HL-60 (cell line): ENCODE measurements around the gene COPG1.

Experiments
- SPI1 ChIP-seq: IDR thresholded peaks from 2 replicates; pipeline ENCODE4 v1.6.1; 2012; ENCODE audit warnings: low read depth, mild to moderate bottlenecking, borderline replicate concordance
- TF ChIP-seq, protein P1 (sequence below): IDR thresholded peaks from one replicate; pipeline ENCODE4 v1.5.1; 2011; ENCODE audit warnings: low read length, control low read depth, inconsistent platforms; ENCODE audit not compliant: insufficient read depth

DNA sequence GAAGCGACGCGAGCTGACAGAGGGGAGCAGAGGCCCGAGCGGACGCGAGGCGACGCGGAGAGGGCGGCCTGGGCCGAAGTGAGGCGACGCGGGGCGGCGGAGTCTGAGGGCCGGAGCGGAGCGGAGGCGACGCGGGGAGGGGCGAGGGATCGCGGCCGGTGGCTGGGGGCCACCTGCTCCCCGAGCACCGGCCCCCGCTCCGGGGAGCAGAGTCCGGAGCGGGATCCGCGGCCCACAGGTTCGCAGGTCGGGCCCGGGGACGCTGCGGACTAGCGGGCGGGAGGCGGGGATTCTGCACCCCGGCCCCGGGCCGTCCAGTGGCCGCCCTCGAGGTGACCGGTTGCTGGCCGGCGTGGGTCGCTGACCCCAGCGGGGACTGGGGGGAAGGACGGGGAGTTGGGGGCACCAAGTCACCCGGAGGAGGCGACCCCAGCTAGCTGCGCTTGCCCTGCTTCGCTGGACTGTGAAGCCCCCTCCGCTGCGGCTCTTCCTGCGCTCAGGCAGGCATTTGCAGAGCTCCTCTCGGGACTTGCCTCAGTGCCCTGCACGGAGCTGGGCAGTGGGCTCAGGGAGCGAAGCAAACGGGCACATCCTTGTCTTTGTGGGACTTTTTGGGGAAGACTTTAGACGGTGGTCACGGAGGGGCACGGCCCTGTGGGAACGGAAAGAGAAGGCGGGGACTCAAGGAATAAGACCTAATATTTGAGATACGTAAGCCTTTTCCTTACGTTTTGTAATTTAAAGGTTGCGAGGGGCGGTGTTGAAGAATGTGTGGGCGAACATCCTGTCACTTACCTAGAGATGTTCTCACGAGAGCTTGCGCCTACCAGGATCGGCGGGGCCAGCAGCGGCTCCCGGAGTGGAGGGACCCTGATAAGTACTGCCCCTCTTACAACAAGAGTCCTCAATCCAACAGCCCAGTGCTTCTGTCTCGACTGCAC, 29.8 kb downstream of the COPG1 start:
- TF ChIP-seq, protein P1, sequence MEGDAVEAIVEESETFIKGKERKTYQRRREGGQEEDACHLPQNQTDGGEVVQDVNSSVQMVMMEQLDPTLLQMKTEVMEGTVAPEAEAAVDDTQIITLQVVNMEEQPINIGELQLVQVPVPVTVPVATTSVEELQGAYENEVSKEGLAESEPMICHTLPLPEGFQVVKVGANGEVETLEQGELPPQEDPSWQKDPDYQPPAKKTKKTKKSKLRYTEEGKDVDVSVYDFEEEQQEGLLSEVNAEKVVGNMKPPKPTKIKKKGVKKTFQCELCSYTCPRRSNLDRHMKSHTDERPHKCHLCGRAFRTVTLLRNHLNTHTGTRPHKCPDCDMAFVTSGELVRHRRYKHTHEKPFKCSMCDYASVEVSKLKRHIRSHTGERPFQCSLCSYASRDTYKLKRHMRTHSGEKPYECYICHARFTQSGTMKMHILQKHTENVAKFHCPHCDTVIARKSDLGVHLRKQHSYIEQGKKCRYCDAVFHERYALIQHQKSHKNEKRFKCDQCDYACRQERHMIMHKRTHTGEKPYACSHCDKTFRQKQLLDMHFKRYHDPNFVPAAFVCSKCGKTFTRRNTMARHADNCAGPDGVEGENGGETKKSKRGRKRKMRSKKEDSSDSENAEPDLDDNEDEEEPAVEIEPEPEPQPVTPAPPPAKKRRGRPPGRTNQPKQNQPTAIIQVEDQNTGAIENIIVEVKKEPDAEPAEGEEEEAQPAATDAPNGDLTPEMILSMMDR = no peak
- no peak for TF ChIP-seq SPI1
